GM19468 (cell line): ENCODE measurements around the gene CD47.

Experiments used
- ATAC-seq: cut with Tn5 transposase; IDR thresholded peaks from one replicate; pipeline ENCODE4 v1.9.1; 2021; ENCODE audit warnings: mild to moderate bottlenecking, moderate library complexity, moderate number of reproducible peaks; ENCODE audit not compliant: unreplicated experiment; ENCODE audit errors: extremely low read depth

The CD47 gene

DNA sequence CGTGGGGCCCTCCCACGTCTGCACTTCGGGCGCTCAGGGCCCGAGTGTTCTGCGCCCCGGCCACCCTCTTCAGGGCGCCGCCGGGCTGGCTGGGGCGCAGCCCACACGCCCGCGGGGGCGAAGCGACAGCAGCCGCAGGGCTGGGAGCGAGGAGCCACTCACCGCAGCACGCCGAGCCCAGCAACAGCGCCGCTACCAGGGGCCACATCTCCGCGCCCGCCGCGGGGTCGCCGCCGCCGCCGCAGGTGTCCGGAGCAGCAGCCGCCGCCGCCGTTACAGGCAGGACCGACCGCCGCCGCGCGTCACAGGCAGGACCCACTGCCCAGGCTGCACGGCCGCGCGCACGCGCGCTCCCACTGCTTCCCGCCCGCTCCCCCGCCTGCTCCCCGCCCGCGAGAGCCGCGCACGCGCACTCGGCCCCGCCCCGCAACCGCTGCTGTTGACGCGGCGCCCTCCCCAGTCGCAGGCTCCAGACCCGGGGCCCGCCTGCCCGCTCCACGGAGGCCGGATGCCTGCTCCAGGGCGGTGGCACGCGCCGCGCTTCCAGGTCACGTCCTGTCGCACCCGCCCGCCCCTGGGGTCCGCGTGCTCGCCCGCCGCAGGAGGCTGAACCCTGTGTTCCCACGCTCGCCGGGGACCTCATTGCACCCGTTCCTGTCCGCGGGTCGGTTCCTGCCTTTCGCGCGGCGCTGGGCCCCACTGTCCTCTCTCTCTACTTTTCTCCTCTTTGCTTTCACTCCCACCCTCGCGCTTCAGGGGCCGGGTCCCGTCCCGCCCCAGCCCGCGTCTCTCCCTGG, at the start of gene CD47:
CD47 (minus strand) TSS at position 331 of the 797 bp plus-strand sequence; CDS start at position 208, 123 bp downstream.
- peak; percentile 74 for ATAC-seq

DNA sequence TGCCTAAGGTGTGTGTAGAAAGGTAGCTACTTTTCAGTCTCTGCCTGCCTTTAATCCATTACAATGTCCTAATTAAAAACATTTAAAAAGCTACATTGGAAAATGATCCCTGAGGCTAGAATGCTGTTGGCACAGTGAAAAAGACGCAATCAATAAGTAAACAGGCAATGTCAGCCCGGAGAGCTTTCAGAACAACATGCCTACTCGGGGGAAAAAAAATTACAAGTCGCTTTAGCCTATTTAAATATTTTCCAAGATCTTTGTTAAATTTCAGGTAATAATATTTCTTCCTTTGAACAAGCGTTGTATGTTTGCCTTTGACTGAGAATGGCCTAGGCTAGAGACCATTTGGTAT, 46.6 kb upstream of the CD47 start:
- no peak for ATAC-seq

DNA sequence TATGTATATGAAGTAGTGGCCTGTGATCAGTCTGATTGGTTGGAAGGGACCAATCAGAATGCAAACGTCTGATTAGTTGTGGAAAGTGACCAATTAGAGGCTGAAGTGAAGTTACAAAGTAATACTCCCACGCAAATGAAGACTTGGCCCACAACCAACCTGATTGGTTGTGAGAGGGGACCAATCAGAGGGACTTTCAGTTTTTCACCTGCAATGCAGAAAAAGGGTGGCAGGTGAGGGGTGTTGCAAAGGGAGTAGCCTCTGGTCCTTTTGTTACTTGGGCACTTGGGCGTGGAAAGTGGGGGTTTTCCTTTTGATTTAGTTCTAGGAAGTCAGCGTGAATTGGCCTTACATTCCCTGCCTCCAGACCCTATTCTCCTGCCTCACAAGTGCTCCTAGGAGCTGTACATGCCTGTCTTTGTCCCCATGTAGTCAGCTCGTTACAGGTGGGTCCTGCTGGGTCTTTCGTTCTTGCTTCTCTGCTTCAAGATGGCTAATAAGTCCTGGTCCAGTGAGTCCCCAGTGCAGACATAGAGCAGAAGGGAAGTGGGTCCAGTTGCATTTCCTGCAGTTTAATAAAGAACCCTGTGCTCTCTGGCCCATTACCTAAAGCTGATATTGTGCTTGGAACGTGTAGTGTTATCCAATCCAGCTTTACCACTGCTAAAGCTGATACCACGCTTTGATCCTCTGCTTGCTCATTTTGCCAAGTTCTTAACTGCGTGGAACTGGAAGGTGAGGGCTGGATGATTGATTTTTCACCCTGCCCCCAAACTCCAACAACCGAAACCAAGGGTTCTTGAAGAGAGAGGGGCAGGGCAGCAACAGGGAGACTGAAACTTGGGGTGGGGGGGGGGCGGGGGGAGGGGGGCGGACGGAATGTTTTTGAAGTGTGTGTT, 46.0 kb upstream of the CD47 start:
- no peak for ATAC-seq

DNA sequence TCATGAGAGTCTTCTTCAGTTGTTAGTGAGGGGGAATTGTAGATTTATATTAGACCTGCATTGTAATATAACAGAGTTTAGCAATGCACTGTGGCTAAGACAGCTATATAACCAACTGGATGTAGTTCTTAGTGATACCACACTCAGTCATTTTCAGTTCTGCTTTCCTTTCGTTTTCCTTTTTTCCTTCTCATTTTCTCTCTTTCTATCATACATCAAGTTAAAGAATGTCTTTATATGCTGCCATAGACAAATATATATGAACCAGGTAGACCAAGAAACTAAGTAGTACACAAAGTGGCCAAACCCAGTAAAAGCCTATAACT, 43.7 kb upstream of the CD47 start:
- peak; percentile 36 for ATAC-seq

DNA sequence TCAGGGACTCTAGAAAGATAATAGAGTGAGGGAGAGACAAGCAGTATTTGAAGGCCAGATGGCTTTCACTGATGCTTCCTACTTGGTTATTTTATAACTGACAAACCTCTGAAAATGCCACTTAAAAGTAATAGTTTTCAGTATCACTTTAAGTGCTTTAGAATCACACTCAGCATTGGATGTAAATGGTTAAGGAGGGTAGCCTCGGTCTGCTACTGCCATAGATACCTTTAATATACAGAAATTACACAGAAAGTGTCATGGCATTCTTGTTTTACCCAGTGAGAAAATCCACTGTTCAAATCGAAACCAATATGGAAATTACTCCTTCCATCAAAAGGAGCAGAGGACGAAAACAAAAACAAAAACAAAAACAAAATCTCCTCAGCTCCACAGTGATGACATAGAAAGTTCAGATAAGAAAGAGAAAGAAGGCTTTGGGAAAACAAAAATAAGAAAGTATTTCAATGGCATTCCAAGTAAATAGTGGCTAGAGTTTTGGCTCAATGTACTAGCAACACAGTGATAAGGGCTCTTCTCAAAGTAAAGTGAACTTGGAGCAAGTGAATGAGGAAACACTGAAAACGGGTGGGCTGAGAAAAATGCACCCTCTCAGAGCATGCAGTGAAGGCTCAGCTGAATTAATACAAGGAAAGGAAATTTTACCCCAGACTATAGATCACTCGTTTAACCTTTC, 43.2 kb upstream of the CD47 start:
- no peak for ATAC-seq

DNA sequence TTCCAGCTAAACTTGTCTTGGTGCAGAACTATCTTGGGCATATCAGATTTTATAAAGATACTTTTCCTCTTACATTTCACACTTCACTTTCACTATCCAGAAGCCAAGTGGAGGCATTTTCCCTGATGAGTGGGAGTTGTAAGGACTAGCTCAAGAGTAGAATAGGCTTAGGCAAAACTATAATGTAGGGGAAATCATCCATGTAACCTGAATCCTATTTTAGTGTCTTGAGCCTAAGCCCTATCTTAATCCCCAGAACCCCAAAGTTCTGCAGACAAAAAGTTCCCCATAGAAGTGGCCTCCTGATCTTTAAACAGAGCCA, 42.2 kb upstream of the CD47 start:
- no peak for ATAC-seq

DNA sequence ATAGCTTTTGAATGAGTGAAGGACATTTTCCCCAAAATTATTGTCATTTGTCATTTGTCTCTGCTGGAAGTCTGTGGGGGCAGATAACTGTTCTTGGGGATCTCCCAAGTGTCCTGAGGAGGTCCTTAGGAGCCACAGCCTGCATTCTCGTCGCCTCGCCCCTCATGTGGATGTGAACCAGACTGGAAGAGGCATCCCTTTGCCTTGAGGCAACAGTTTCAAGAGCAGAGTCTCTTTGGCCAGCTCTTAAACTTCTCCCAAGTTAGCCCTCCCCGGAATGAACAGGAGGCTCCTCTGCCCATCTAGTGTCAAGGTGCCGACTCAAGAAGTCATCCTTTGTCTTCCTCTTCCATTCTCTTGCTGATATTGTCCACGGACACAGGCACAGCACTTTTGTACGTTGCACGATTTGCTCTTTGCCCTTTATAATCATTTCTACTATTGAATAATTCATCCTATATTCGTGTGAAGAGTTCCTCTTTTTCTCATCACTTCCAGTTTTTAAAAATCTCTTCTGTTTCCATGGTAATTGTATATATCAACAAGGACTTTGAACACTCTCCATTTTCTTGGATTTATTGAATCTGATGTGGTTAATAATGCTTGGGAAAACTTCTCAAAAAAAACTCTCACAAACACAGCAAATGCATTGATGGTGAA, 40.8 kb upstream of the CD47 start:
- ATAC-seq, result no peak

DNA sequence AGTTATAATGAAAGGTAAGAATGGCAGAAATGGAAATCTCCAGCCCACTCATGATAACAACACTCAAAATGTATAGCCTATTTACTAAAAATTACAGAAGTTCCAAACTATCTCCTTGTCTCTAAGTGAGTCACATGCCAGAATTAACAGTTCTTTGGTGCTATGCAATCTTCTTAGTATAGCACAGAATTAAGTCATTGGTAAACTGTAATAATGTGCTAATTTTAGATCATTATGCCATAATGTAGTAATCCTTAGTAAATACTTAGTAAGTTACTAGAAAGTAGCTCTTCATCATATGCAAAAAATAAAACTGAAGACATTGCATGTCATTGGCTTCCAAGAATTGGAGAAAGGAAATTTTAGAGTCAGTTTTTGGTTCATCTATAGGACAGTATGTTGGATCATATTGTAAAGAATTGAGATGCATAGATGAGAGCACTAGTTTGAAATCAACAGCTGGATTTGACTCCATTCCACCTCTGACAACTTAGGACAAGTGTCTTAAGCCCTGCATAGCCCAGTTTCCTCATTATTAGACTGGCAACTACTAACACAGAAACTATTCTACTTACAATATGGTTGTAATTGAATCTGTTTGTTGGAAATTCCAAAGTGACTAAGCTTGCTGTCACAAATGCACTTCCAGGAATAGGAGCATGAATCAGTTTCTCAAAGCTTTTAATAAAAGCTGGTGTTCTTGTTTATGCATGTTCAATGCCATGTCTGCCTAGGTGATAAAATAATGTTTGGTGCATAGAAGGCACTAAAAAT, 40.1 kb upstream of the CD47 start:
- ATAC-seq, result no peak

DNA sequence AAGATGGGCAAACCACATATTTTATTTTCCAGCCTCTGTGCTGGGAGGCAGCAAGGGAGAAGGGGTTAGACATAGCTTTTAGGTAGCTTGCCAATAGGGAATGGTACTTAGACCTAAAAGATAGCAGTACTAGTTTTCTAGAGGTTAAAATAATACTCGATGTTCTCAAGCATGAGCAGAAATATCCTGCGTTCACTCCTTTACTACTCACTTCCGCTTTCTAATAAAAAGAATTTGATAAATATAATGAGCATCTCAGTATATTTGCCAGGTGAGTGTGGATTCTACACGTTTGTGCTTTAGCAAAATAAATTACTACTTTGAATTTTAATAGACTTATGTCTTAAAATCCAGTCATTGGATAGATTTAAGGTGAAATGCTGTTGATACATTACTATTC, 39.4 kb upstream of the CD47 start:
- no peak for ATAC-seq

DNA sequence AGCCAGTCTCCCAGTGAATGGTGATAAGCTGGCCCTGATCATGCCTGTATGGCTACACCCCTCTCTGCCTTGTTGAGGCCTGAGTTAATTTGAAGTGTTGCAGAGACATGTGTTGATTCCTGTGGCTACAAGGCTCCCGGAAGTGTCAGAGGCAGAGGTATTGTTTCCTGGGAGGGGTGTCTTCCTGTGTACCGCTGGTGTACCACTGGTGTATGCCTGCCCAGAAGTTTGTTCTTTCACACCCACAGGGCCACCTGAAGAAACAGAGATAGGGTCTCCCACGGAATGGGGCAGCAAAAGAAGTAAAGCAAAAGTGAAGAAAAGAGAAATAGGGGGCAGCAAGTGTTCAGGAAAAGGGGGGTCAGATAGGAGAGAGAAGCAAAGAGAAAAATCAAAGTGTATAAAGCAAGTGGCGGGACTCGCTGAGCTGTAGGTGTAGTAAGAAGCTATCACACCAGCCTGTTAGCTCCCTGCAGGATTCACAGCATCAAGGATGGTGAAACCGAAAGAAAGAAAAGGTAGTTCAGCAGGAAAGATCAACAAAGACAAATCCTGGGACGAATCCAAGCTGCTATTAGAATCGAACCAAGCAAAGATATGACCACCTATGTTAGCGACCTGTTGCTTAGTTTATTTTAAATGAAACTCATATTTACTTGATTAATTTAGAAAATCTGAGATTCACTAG, 36.6 kb upstream of the CD47 start:
- ATAC-seq, result no peak

DNA sequence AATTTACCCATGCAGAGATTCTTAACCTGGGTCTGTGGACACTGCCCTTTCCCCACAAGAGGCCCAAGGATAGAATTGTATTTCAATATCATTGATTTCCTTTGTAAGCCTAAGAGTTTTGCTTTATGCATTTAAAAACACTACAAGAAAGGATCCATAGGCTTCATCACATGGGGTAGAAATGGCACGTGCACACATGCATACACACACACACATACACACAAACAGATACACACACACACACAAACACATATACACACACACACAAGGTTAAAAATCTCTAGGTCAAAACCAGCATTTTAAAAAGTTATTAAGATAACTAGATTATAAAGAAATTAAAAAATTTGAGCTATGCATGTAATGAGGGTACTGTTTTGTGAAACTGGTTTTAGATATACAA, 35.5 kb upstream of the CD47 start:
- ATAC-seq, result no peak

DNA sequence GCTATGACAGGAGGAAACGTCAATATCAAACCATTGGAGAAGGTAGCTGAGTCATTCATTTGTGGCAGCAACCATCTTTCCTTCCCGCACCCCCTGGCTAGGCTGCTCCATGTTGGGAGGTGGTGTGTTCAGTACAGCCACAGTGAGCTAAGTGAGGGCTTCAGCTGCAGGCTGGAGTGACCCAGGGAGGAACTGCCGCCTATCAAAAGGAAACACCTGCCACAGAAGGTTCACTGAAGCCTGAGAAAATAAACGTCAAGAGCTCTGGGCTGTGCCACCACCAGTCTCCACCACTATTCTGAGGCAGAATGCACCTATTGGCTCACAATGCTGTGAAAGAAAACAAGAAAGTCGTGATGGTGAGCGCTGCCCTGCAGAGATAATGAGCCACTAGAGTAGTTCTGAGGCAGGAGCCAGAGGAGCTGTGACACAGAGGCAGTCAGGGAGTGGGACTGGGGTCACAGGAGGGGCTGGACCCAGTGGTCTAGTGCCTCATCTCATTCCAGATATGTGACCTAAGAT, 34.8 kb upstream of the CD47 start:
- peak; percentile 53 for ATAC-seq

DNA sequence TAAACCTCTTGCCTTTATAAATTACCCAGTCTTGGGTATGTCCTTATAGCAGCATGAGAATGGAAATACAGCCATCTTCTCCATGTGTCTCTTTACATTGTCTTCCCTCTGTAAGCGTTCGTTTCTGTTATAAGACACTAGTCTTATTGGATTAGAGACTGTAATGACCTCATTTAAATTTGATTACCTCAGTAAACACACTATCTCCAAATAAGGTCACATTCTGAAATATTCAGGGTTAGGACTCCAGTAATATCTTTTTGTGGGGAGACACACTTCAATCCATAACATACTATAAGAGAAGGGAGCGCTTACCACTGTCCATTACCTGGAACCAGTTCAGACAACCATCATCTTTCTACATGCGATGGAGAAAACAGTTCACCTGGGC, 34.3 kb upstream of the CD47 start:
- no peak for ATAC-seq

DNA sequence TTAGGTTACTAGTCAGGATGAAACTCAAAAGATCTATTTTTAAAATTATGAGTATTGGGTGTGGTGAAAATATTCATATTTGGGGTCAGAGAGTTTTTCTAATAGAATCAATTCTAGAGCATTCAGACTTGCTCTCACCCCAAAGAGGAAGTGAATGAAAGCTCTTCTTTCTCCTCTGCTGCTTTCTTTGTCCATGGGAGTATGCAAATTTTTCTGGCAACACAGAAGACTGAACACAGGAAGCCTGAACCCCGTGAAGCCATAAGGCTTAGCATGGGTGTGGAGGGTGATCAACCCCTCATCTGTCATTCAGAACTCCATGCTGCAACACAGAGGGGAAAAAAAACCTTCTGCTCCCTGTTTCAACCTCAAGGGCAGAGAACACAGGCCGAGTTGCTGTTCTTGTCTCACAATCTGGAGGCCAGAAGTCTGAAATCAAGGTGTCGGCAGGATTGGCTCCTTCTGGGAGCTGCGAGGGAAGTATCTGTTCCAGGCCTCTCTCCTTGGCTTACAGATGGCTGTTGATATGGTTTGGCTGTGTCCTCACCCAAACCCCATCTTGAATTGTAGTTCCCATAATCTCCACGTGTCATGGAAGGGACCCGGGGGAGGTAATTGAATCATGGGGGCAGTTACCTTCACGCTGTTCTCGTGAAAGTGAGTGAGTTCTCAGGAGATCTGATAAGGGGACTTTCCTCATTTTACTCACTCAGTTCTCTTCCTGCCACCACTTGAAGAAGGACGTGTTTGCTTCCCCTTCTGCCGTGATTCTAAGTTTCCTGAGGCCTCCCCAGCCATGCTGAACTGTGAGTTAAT, 33.7 kb upstream of the CD47 start:
- peak; percentile 84 for ATAC-seq

DNA sequence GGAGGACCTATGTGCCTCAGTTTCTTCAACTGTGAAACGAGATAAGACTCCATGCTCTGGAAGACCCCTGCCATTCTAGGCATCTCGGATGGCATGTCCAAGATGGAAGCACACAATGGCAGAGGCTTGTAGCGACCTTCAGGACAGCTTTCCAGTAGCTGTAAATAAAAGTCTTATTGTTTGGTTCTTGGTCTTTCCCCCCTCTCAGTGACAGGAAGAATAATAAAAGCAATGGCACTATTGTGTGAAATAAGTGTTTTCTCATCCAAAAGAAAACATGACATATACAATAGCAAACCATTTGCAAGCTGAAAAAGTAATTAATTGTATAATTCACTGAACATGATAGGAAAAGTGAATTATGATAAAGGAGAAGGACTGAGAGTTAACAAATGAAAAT, 32.5 kb upstream of the CD47 start:
- ATAC-seq, result no peak

DNA sequence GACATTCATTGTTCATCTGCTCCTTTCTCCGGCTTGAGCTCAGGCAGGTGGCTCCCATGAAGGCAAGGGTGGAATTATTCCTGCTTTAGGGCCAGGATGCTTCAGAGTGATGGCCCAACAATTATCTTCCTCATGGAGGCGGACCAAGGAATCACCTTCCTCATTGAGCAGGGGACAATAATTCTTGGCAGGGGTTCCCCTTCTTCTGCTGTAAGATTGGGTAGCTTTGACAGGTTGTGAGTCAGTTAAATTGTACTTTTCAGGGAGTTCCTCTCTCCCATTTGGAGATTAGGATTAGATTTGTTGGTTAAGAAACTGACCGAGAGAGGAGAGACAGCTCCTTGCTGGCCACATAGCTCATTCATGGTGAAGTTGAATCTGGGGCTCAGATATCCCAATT, 31.4 kb upstream of the CD47 start:
- no peak for ATAC-seq

DNA sequence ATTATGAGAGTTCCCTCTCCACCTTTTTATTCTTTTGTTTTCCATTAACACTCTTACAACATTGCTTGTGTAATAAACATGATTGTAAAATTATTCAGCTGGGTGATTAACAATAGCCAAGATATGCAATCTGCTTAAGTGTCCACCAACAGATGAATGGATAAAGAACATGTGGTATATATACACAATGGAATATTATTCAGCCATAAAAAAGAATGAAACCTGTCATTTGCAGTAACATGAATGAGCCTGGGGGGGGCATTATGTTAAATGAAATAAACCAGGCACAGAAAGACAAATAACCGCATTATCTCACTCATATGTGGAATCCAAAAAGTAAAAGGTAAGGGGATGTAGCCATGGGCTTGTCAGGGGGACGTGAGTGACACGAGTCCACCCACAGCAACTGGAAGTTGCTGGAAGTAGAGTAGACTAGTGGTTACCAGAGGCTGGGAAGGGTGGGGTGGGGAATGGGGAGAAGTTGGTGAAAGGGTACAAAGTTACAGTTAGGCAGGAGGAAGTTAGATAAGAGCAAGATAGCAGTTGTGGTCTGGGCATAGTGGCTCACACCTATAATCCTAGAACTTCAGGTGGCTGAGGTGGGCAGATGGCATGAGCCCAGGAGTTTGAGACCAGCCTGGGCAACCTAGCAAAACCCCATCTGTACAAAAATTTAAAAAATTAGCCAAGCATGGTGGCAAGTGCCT, 28.7 kb upstream of the CD47 start:
- ATAC-seq, result no peak
